ENCODE measurements around the gene EME2.
"Not testable (repeated sequence)": the region's sequence is repeated elsewhere in the genome, so short reads cannot be mapped to it uniquely, and the experiment has no call there.

- TF ChIP-seq CTCF (conservative IDR thresholded peaks at IDR 0.05); EZH2 (IDR thresholded peaks at IDR 0.05; ENCODE audit: low read depth): not testable (repeated sequence)
These were observed 26.7 kb downstream of the EME2 start for GRCh38 chr16:1799263-1799662.

Measured in PC-9 (cell line).